ENCODE results near the gene UCKL1. TPM values are rescaled to one million over a fixed set of nuclear protein-coding genes. Genes with fewer than 3 reads are reported as not detected.
"Not testable (repeated sequence)": the region's sequence is repeated elsewhere in the genome, so short reads cannot be mapped to it uniquely, and the experiment has no call there.

Gene UCKL1
- total RNA-seq, 1 donor from 2014 or later = 31.5 TPM

DNA sequence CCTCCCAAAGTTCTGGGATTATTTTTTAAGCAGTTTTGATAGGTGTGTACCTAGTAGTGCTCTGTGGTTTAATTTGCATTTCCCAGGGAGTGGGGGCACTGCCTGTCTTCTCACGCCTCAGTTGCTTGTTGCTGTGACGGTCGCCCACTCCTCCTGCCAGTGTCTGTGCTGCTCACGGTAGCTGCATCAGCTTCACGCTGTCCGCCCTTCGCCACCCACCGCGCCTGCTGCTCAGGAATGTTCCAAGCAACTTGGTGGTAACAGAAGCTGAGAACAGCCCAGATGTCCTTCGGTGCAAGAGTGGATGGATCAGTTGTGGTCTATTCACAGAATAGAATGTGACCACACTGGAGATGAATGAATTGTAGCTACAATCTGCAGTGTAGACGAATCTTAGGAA is 38.4 kb downstream of the UCKL1 start:
- TF ChIP-seq, protein P1, sequence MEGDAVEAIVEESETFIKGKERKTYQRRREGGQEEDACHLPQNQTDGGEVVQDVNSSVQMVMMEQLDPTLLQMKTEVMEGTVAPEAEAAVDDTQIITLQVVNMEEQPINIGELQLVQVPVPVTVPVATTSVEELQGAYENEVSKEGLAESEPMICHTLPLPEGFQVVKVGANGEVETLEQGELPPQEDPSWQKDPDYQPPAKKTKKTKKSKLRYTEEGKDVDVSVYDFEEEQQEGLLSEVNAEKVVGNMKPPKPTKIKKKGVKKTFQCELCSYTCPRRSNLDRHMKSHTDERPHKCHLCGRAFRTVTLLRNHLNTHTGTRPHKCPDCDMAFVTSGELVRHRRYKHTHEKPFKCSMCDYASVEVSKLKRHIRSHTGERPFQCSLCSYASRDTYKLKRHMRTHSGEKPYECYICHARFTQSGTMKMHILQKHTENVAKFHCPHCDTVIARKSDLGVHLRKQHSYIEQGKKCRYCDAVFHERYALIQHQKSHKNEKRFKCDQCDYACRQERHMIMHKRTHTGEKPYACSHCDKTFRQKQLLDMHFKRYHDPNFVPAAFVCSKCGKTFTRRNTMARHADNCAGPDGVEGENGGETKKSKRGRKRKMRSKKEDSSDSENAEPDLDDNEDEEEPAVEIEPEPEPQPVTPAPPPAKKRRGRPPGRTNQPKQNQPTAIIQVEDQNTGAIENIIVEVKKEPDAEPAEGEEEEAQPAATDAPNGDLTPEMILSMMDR (IDR thresholded peaks at IDR 0.05) = no peak
- Histone ChIP-seq H3K4me1 (no peaks in the 10 kb centered on the region), H3K27ac (no peak overlapping the region), H3K36me3 (peaks cover 32% of the 10 kb centered on the region), H3K9me3 (no peaks in the 10 kb centered on the region), H3K27me3 (ENCODE audit: low read depth) (no peaks in the 10 kb centered on the region), H3K4me3 (no peak overlapping the region)
- intact Hi-C loops (cut with DNase I) = no loop called here
- DNase-seq (no peak), ATAC-seq (no peak)

DNA sequence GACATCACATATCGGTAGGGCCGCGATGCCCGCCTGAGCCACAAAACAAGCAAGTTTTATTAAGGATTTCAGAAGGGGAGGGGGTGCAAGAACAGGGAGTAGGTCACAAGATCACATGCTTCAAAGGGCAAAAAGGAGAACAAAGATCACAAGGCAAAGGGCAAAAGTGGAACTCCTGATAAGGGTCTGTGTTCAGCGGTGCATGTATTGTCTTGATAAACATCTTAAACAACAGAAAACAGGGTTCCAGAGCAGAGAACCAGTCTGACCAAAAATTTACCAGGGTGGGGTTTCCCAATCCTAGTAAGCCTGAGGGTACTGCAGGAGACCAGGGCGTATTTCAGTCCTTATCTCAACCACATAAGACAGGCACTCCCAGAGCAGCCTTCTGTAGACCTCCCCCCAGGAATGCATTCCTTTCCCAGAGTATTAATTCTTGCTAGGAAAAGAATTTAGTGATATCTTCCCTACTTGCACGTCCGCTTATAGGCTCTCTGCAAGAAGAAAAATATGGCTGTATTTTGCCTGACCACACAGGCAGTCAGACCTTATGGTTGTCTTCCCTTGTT is 39.8 kb downstream of the UCKL1 start:
- intact Hi-C loops (cut with DNase I); H3K4me3 ChIP-seq; H3K4me1 ChIP-seq; ATAC-seq; DNase-seq; H3K27me3 ChIP-seq (ENCODE audit: low read depth); H3K27ac ChIP-seq; H3K9me3 ChIP-seq: not testable (repeated sequence)
- peaks cover 28% of the 10 kb centered on the region for H3K36me3 ChIP-seq

- no peak overlapping the region for H3K27ac ChIP-seq
- DNase-seq (no peak), ATAC-seq (peak; percentile 20 to 72)
- TF ChIP-seq, protein P1 (IDR thresholded peaks at IDR 0.05) = no peak
- intact Hi-C loops (cut with DNase I) = no loop called here
- no peaks in the 10 kb centered on the region for H3K27me3 ChIP-seq (ENCODE audit: low read depth)
- no peaks in the 10 kb centered on the region for H3K9me3 ChIP-seq
- H3K4me1 ChIP-seq = peaks cover 17% of the 10 kb centered on the region
- H3K36me3 ChIP-seq = peaks cover 23% of the 10 kb centered on the region
- H3K4me3 ChIP-seq = no peak overlapping the region
Observed at GRCh38 chr20:63915471-63915870, 40.7 kb downstream of the UCKL1 start.

GRCh38 chr20:63913768-63914167 is 42.4 kb downstream of the UCKL1 start:
- no peak for ATAC-seq
- intact Hi-C loops (cut with DNase I) = no loop called here

DNA sequence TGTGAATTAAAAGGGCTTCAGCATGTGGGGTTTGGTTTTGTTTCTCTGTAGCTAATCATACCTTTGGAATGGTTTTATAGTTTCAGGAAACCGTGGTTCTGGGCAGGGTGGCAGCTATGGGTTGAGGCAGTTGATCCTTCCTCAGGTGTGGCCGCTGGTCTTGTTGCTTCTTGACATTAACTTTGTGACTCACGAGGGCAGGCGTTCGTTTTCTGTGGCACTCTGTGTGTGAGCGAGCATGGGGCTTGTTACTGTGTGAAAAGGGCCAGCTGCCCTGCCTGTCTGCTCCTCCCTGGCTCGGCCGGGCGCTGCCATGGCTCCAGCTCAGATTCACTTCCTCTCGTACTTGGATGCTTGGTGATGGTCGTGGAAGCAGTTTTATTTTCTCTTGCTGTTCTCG is 45.0 kb downstream of the UCKL1 start:
- H3K36me3 ChIP-seq = no peaks in the 10 kb centered on the region
- no peaks in the 10 kb centered on the region for H3K9me3 ChIP-seq
- no peaks in the 10 kb centered on the region for H3K27me3 ChIP-seq (ENCODE audit: low read depth)
- peak; percentile 25 to 55 for ATAC-seq
- intact Hi-C loops (cut with DNase I) = no loop called here
- no peak overlapping the region for H3K4me3 ChIP-seq
- H3K27ac ChIP-seq = no peak overlapping the region
- DNase-seq = no peak
- peaks cover 38% of the 10 kb centered on the region for H3K4me1 ChIP-seq
- TF ChIP-seq, protein P1 (IDR thresholded peaks at IDR 0.05) = no peak

More at GRCh38 chr20:63913768-63914167, 42.4 kb downstream of the UCKL1 start:
- no peak for DNase-seq
- Histone ChIP-seq H3K36me3 (peaks cover 12% of the 10 kb centered on the region), H3K27ac (no peak overlapping the region), H3K4me1 (peaks cover 29% of the 10 kb centered on the region), H3K9me3 (no peaks in the 10 kb centered on the region), H3K4me3 (no peak overlapping the region), H3K27me3 (ENCODE audit: low read depth) (no peaks in the 10 kb centered on the region)
- TF ChIP-seq, protein P1 (IDR thresholded peaks at IDR 0.05) = no peak

- H3K4me3 ChIP-seq = no peak overlapping the region
- DNase-seq (no peak), ATAC-seq (no peak)
- no peak overlapping the region for H3K27ac ChIP-seq
- H3K4me1 ChIP-seq = peaks cover 38% of the 10 kb centered on the region
- TF ChIP-seq, protein P1 (IDR thresholded peaks at IDR 0.05) = no peak
- intact Hi-C loops (cut with DNase I) = no loop called here
- no peaks in the 10 kb centered on the region for H3K27me3 ChIP-seq (ENCODE audit: low read depth)
- no peaks in the 10 kb centered on the region for H3K9me3 ChIP-seq
- H3K36me3 ChIP-seq = no peaks in the 10 kb centered on the region
Observed at GRCh38 chr20:63908008-63908682, 48.1 kb downstream of the UCKL1 start.
